ENCODE data around the gene RIMKLA.

- TF ChIP-seq CTCF (IDR thresholded peaks at IDR 0.05) (no peak), POLR2AphosphoS5 (IDR thresholded peaks at IDR 0.05; ENCODE audit: insufficient read depth in 1 of 2, low read depth in 1 of 2) (no peak)
These were observed 38.7 kb downstream of the RIMKLA start for GRCh38 chr1:42419126-42419821.

All from vagina (tissue), 2 donors.